ENCODE results near the gene NFS1. TPM values are rescaled to one million over a fixed set of nuclear protein-coding genes. Genes with fewer than 3 reads are reported as not detected.

NFS1 gene
- total and polyA plus RNA-seq, 2 of the 8 experiments (the other 6 are each of a cell fraction or from before 2014, with no cell fraction given): 26.1 to 38.8 TPM

DNA sequence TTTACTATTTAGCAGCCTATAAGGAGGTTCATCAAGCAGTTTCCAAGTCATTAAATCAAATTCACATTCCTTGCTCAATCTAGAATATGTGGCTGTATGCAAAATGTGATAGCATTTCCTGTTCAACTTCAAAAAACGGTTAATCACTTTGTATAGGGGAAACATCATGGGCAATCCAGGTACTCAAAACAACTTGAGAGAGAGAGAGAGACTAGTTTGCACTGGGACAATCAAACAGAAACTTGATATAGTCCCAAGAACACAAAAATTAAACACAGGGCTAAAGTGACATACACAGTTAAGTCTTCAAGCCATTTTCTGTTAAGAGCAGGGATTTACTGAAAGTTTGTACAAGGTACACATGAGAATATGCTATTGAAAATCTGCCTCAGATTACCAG, 41.9 kb downstream of the NFS1 start:
- no peak overlapping the region for H2BK120ac ChIP-seq (replicated peaks; ENCODE audit: low read depth, low read length)
- H3K56ac ChIP-seq (replicated peaks; ENCODE audit: insufficient read length, low read depth, low read length): no peak overlapping the region
- no peak overlapping the region for H3K14ac ChIP-seq (ENCODE audit: insufficient read length)
- no peak overlapping the region for H3K18ac ChIP-seq (ENCODE audit: extremely low read depth, low read length)
- H3K9me3 ChIP-seq (ENCODE audit: insufficient read depth in 2 of 2, low read depth in 1 of 2, low read length in 1 of 2): no peaks in the 10 kb centered on the region
- peaks cover 14% of the 10 kb centered on the region for H3K79me1 ChIP-seq (ENCODE audit: low read depth, low read length)
- no peak overlapping the region for H2BK5ac ChIP-seq (ENCODE audit: low read depth, low read length)
- ChIA-PET CTCF (ENCODE audit: partially characterized antibody) (interaction anchor here (0.8 to 1.1 kb wide), 3 partner anchors 12 to 545 kb away, joined by 3 read pairs; no protein-coding TSS in a partner anchor), POLR2A (ENCODE audit: partially characterized antibody) (interaction anchor here (0.8 to 3.7 kb wide), 7 partner anchors 8 to 85 kb away, joined by 4 to 28 read pairs (median 4); partner anchors contain the start of gene RBM39)
- no peaks in the 10 kb centered on the region for H3K27me3 ChIP-seq (replicated peaks in 1 of 4; ENCODE audit: control insufficient read depth in 3 of 4, extremely low read depth in 1 of 4, insufficient read depth in 3 of 4, low read length in 3 of 4)
- no peak overlapping the region for H4K8ac ChIP-seq (ENCODE audit: extremely low read depth, insufficient read depth, low read length)
- H2BK12ac ChIP-seq (ENCODE audit: low read depth, low read length): no peak overlapping the region
- no peak overlapping the region for H2AFZ ChIP-seq (ENCODE audit: low read length)
- FAIRE-seq (no peak), DNase-seq (ENCODE audit: low read depth in 1 of 2, low spot score in 2 of 2) (no peak)
- H2AK5ac ChIP-seq (ENCODE audit: low read depth, low read length): no peak overlapping the region
- WGBS, 2 experiments (ENCODE audit: extremely low coverage in 1 of 2, insufficient coverage in 1 of 2, insufficient read length in 1 of 2, insufficient replicate concordance in 2 of 2, low coverage in 1 of 2, low lambda C conversion rate in 2 of 2, missing lambda C conversion rate in 1 of 2): 77% methylated on average over 1 of the region's 1 CpG; no CpG with 5 or more reads in 1 of the 2 experiments
- peaks cover 0 to 4% (median 1%) of the 10 kb centered on the region in 4 experiments; a peak in 4 of 7 replicates for H3K4me1 ChIP-seq (replicated peaks in 1 of 4; ENCODE audit: control insufficient read depth in 3 of 4, insufficient read depth in 4 of 4, low read length in 3 of 4)
- H3K36me3 ChIP-seq (ENCODE audit: control insufficient read depth in 2 of 4, insufficient read depth in 4 of 4, low read length in 3 of 4): peaks cover 10 to 35% (median 22%) of the 10 kb centered on the region in 4 experiments; a peak in 7 of 8 replicates
- no peak overlapping the region for H3K23ac ChIP-seq (ENCODE audit: insufficient read length)
- no peak overlapping the region for H3K9ac ChIP-seq (replicated peaks in 1 of 4; ENCODE audit: extremely low read depth in 1 of 4, low read depth in 3 of 4, low read length in 3 of 4)
- no peak overlapping the region for H2BK20ac ChIP-seq (ENCODE audit: low read length)
- H3K4me3 ChIP-seq (ENCODE audit: extremely low read depth in 1 of 4, insufficient read depth in 2 of 4, low read depth in 3 of 4, low read length in 4 of 4): no peak overlapping the region
- H2BK15ac ChIP-seq (ENCODE audit: low read length): no peak overlapping the region
- no peak overlapping the region for H3K4ac ChIP-seq (replicated peaks; ENCODE audit: insufficient read length, low read depth, low read length)
- peaks cover 59 to 64% of the 10 kb centered on the region in 2 experiments for H4K20me1 ChIP-seq (replicated peaks in 1 of 2; ENCODE audit: control insufficient read depth in 1 of 2, insufficient read depth in 2 of 2, low read length in 2 of 2)
- H3K23me2 ChIP-seq (ENCODE audit: low read depth, low read length): no peaks in the 10 kb centered on the region
- no peak overlapping the region for H4K91ac ChIP-seq (replicated peaks; ENCODE audit: insufficient read length, low read length)
- H3K79me2 ChIP-seq (ENCODE audit: control insufficient read depth in 1 of 2, insufficient read depth in 2 of 2, low read length in 2 of 2): peaks cover 75 to 100% of the 10 kb centered on the region in 2 experiments
- H3K4me2 ChIP-seq (ENCODE audit: insufficient read depth in 1 of 2, low read depth in 2 of 2, low read length in 2 of 2): no peak overlapping the region
- no peak overlapping the region for H4K5ac ChIP-seq (ENCODE audit: insufficient read length, low read depth, low read length)
- H3K27ac ChIP-seq (ENCODE audit: low read depth, low read length): no peak overlapping the region
- TF ChIP-seq ATF3 (IDR thresholded peaks at IDR 0.05; ENCODE audit: insufficient read depth, low read depth, low read length): no peak
- TF ChIP-seq HDAC6 (IDR thresholded peaks at IDR 0.05; ENCODE audit: low read depth, low read length): no peak
- TF ChIP-seq POLR2AphosphoS5 (IDR thresholded peaks at IDR 0.05; ENCODE audit: low read depth, low read length): no peak
- TF ChIP-seq SIN3A (conservative IDR thresholded peaks at IDR 0.05 in 1 of 2, IDR thresholded peaks at IDR 0.05 in 1 of 2; ENCODE audit: low read depth in 1 of 2, low read length in 2 of 2): no peak
- TF ChIP-seq RXRA (IDR thresholded peaks at IDR 0.05; ENCODE audit: insufficient read depth, low read depth, low read length): no peak
- TF ChIP-seq JUND (IDR thresholded peaks at IDR 0.05; ENCODE audit: low read length): no peak
- no peak for TF ChIP-seq BACH1 (IDR thresholded peaks at IDR 0.05; ENCODE audit: low read length)
- TF ChIP-seq EZH2 (IDR thresholded peaks at IDR 0.05; ENCODE audit: low read depth, low read length, severe bottlenecking): no peak
- no peak for TF ChIP-seq CTCF (IDR thresholded peaks at IDR 0.05; ENCODE audit: control extremely low read depth in 1 of 3, insufficient read depth in 1 of 3, low read depth in 1 of 3, low read length in 3 of 3)
- no peak for TF ChIP-seq KDM1A (IDR thresholded peaks at IDR 0.05; ENCODE audit: borderline replicate concordance, low read length)
